ENCODE results near the gene SPI1. TPM values are rescaled to one million over a fixed set of nuclear protein-coding genes. Genes with fewer than 3 reads are reported as not detected.

SPI1 gene
- total RNA-seq, 1 donor from 2014 or later, result 98.2 TPM

DNA sequence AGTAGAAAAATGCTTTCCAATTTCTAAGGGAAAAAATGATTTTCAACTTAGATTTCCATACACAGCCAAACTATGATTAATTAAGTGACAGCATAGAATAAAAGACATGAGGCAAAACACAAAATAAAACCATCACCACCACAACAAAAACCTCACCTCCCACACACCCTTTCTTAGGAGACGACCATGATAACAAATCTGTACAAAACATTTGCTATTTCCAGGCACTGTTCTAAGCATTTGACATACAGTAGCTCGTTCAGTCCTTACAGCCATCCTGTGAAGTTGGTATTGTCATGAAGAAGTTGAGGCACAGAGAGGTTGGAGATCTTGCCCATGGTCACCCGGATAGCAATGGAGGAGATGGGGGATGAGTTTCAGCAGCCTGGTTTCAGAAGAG, 8.7 kb downstream of the SPI1 start:
- H3K36me3 ChIP-seq, result no peaks in the 10 kb centered on the region
- DNase-seq (ENCODE audit: low spot score in 2 of 2), result no peak
- H3K9me3 ChIP-seq, result no peaks in the 10 kb centered on the region
- H3K27ac ChIP-seq, result no peak overlapping the region
- intact Hi-C loops (cut with DNase I), result no loop called here
- no peaks in the 10 kb centered on the region for H3K27me3 ChIP-seq
- no peak overlapping the region for H3K4me3 ChIP-seq
- TF ChIP-seq, protein P1, sequence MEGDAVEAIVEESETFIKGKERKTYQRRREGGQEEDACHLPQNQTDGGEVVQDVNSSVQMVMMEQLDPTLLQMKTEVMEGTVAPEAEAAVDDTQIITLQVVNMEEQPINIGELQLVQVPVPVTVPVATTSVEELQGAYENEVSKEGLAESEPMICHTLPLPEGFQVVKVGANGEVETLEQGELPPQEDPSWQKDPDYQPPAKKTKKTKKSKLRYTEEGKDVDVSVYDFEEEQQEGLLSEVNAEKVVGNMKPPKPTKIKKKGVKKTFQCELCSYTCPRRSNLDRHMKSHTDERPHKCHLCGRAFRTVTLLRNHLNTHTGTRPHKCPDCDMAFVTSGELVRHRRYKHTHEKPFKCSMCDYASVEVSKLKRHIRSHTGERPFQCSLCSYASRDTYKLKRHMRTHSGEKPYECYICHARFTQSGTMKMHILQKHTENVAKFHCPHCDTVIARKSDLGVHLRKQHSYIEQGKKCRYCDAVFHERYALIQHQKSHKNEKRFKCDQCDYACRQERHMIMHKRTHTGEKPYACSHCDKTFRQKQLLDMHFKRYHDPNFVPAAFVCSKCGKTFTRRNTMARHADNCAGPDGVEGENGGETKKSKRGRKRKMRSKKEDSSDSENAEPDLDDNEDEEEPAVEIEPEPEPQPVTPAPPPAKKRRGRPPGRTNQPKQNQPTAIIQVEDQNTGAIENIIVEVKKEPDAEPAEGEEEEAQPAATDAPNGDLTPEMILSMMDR (IDR thresholded peaks at IDR 0.05), result no peak
- H3K4me1 ChIP-seq, result peaks cover 0 to 3% of the 10 kb centered on the region in 2 donors

DNA sequence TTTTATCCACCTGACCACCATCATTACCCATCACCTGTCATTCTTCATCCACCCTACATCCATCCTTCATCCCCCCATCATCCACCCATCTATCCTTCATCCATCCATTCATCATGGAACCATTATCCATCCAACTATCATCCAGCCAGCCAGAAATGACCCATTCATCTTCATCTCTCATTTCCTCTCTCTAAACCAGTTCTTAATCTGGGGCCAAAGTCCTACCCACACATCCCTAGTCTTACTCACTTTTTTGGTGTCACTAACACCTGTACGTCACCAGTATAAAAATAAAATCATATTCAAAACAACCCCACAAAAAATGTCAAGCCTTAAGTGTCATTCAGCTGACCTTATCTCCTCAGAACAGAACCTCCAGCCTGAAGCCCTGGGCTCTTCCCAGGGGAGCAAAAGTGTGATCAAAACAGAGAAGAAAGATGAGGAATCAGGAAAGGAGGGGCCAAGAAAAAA, 12.3 kb downstream of the SPI1 start:
- DNase-seq (ENCODE audit: low spot score in 2 of 2), result no peak
- no peaks in the 10 kb centered on the region for H3K4me1 ChIP-seq
- no peaks in the 10 kb centered on the region for H3K9me3 ChIP-seq
- H3K36me3 ChIP-seq, result no peaks in the 10 kb centered on the region
- no peaks in the 10 kb centered on the region for H3K27me3 ChIP-seq
- H3K4me3 ChIP-seq, result no peak overlapping the region
- TF ChIP-seq, protein P1 (IDR thresholded peaks at IDR 0.05), result no peak
- no peak overlapping the region for H3K27ac ChIP-seq
- intact Hi-C loops (cut with DNase I), result no loop called here

DNA sequence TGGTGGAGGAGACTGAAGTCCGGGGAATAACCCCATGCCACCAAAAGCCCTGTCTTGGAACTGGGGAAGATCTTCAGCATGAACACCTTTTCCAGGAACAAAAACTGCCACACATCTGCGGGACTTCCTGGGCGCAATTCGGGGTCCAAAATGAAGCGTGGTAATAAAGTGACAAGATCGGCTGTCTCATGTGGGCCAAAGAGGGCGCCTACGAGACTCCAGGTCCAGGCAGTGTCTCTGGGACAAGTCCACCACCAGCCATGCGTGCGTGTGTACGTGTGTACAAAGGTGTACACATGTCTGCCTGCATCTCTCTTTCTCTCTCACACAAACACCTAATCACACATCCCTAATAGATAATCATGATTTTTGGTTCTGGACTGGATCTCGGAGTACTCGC, 16.9 kb downstream of the SPI1 start:
- Histone ChIP-seq H3K27me3 (no peaks in the 10 kb centered on the region), H3K4me1 (no peaks in the 10 kb centered on the region), H3K9me3 (no peaks in the 10 kb centered on the region), H3K36me3 (no peaks in the 10 kb centered on the region), H3K27ac (no peak overlapping the region), H3K4me3 (no peak overlapping the region)
- no peak for DNase-seq (ENCODE audit: low spot score in 2 of 2)
- intact Hi-C loops (cut with DNase I), result no loop called here
- TF ChIP-seq, protein P1 (IDR thresholded peaks at IDR 0.05), result no peak

DNA sequence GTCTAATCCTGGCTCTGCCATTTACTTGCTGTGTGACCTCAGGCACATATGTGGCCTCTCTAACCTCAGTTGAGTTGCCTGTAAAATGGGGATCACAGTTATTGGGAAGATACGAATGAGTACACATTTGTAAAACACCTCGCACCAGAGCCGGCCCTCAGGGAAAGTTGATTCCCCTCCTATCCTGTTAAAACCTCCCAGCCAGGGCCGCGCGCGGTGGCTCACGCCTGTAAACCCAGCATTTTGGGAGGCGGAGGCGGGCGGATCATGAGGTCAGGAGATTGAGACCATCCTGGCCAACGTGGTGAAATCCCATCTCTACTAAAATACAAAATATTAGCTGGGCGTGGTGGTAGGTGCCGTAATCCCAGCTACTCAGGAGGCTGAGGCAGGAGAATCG, 18.0 kb downstream of the SPI1 start:
- H3K27ac ChIP-seq, result no peak overlapping the region
- intact Hi-C loops (cut with DNase I), result no loop called here
- DNase-seq (ENCODE audit: low spot score in 2 of 2), result no peak
- no peaks in the 10 kb centered on the region for H3K27me3 ChIP-seq
- no peaks in the 10 kb centered on the region for H3K9me3 ChIP-seq
- no peaks in the 10 kb centered on the region for H3K36me3 ChIP-seq
- no peak overlapping the region for H3K4me3 ChIP-seq
- peaks cover 0 to 2% of the 10 kb centered on the region in 2 donors for H3K4me1 ChIP-seq
- TF ChIP-seq, protein P1 (IDR thresholded peaks at IDR 0.05), result no peak

DNA sequence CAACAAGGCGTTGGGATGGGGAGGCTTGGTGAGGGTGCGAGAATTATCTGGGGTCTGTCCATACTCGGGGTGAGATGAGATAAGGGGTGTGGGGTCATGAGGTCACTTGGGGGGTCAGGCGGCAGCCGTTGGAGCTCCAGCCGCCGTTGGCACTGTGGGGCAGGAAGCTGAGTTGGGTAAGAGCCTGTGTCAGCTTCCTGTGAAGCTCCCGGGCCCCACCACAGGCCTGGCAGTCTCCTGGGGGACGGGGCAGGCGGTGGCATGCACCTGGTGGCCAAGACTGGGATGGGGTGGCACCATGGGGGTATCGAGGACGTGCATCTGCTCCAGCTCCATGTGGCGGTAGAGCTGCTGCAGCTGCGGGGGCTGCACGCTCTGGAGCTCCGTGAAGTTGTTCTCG, 18.8 kb downstream of the SPI1 start:
- no peaks in the 10 kb centered on the region for H3K36me3 ChIP-seq
- H3K27me3 ChIP-seq, result no peaks in the 10 kb centered on the region
- peaks cover 0 to 2% of the 10 kb centered on the region in 2 donors for H3K4me1 ChIP-seq
- DNase-seq (ENCODE audit: low spot score in 2 of 2), result no peak
- H3K9me3 ChIP-seq, result no peaks in the 10 kb centered on the region
- no peak overlapping the region for H3K27ac ChIP-seq
- H3K4me3 ChIP-seq, result no peak overlapping the region
- TF ChIP-seq, protein P1 (IDR thresholded peaks at IDR 0.05), result no peak
- intact Hi-C loops (cut with DNase I), result no loop called here

DNA sequence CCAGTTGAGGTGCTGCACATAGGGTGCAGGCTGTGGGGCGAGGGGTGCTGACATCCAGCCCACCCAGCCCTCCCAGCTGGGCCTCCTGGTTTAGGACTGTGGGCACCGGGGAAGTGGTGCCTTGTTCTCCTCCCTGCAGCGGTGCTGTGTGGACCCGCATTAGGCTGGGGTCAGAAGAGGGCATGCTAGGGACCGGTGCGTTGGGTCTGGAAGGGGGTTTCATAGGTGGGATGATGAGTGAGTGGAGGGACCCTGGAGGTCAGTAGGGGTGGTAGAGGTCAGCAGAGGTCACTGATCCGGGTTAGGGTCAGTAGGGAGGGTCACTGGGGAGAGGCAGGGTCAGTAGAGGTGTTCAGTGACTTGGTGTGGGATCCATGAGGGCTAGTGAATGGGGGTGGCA, 19.2 kb downstream of the SPI1 start:
- H3K9me3 ChIP-seq, result no peaks in the 10 kb centered on the region
- H3K4me1 ChIP-seq, result peaks cover 0 to 2% of the 10 kb centered on the region in 2 donors
- H3K4me3 ChIP-seq, result no peak overlapping the region
- H3K27ac ChIP-seq, result no peak overlapping the region
- TF ChIP-seq, protein P1 (IDR thresholded peaks at IDR 0.05), result no peak
- intact Hi-C loops (cut with DNase I), result no loop called here
- no peaks in the 10 kb centered on the region for H3K36me3 ChIP-seq
- no peaks in the 10 kb centered on the region for H3K27me3 ChIP-seq
- DNase-seq (ENCODE audit: low spot score in 2 of 2), result no peak

All from ascending aorta (tissue), 2 donors.